Stimulated activated CD4-positive, alpha-beta T cell treated with anti-CD3 and anti-CD28 coated beads, TNF-alpha, amount 100 ng/mL, for 1 hour (primary cell): ENCODE results near the gene KIAA0513.

ENCODE experiments used
- DNase-seq, 3 donors: peaks; one replicate each; pipeline ENCODE4 v3.0.0-alpha.2; 2020; ENCODE audit warnings: low read depth in 3 of 3, low spot score in 1 of 3

KIAA0513 gene

DNA sequence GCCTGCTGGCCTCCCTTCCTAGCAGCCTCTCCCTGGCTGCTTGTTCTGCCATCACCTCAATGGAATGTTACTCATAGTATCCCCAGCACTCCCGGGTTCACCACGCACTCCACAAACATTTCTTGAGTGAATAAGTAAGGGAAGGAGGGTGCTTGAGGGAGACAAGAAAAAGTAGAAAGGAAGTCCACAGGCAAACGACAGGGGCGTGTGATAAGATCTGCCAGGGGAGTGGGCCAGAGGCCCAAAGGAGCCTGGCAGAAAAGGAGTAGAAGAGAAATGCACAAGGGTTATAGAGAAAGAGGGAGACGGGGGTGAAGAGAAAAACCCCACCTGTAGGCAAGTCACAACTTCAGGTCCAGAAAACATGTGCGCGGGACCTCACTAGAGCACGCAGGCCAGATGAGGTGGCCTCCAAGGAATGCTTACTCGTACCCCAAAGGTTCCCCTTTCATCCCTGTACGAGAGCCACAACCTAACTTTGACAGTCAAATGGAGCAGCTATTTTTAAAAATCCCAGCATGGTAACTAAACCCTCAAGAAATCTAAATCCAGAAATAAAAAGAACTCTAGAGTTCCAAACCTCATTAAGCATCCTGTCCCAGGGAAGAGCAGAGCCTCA, 22.9 kb upstream of the KIAA0513 start:
- no peak for DNase-seq

GRCh38 chr16:85005285-85006069, 22.1 kb upstream of the KIAA0513 start:
- no peak for DNase-seq

DNA sequence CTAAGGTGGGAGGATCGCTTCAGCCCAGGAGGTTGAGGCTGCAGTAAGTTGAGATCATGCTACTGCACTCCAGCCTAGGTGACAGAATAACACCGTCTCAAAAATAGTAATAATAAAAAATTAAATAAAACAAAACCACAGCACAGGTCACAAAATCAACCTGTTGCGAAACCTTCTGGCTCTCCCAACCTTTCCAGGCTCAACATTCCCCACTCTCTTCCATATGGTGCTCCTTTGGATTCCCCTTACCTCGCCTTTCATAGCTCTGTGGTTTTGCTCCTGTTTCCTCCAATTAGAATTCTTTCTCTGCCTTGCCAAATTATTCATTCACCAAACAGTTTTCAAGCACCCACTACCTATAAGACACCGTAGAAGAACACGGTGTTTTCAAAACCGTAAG, 21.0 kb upstream of the KIAA0513 start:
- DNase-seq = no peak

DNA sequence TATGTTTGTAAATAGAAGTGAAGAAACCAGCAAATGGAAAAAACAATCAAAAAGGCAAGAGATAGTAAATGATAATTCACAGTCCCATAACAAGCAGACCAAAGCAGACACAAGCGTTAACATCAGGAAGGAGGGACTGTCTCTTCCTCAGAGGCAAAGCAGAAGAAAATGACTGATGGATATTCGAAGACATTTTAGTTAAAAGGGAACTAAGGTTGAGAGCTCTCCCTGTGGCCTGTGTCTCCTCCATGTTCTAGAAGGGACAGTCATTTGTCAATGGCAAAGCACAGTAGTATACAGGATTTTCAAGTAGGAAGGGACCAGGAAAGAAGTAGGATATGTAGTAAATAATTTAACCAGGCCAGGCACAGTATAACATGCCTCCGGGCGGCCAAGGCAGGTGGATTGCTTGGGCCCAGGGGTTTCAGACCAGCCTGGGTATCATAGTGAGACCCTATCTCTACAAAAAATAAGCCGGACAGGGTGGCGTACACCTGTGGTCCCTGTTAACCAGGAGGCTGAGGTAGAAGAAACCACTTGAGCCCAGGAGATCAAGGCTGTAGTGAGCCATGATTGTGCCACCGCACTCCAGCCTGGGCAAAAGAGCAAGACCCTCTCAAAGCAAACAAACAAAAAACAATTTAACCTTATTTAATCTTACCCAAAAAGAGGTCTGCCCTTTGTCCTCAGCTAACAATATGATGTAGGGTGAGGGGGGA, 19.9 kb upstream of the KIAA0513 start:
- no peak for DNase-seq

GRCh38 chr16:85008271-85008670, 19.3 kb upstream of the KIAA0513 start:
- no peak for DNase-seq

DNA sequence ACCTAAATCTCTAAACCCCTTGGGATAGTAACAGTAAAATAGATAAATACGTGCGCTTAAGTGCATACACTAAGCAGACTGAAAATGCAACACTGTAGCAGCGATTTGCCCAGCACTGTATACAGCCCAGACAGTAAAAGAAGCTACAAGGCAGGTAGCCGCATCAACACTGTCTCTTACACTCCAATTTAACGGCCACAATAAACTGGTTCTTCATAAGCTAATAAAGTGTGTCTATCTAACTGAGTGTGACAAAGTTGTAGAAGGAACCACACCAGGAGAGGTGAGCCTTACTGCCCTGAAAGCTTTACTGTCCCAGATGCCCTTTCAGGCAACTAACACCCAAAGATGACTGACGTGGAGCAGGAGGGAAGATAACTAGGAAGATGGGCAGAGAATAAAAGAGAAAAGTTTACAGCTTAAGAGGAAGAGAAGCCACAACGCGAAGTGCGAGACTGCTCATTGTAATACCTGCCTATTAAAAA, 17.1 kb upstream of the KIAA0513 start:
- DNase-seq = no peak

DNA sequence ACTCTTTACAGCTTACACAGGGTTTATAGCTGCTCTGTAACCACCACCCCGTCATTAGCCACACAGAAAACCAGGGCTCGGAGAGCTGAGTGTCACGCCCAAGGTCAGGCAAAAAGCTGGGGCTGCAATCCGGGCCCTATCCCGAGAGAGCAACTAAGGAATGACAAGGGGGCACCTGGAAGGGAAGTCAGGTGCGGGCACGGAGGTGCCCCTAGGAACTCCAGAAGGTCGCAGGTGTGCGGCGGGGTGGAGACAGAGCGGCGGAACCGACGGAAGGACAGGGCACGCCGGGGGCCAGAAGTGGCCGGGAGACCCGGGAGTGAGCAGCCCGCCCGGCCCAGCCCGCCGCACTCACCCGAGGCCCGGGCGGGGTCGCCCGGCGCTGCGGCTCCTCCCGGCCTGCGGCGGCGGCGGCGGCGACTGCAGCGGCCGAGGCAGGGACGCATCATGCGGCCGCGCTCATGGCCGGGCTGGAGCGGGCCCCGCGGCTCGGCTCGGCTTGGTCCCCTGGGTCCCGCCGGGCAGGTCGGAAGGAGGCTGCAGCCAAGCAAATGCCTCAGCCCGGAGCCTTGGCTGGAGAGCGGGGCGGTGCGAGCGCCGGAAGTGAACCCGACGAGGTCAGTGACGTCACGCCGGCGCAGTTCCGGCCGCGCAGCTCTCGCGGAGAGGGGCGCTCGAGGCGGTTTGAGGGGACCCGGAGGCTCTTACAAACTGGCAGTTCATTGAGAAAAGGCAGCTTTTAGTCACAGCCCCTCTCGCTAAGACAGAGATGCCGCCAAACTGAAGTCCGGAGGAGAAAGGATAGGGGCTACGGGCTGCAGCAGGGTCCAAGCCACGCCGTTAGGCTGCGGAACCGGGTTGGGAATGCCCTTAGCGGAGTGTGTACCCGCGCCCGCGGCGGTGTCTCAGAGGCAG, 16.4 kb upstream of the KIAA0513 start, which contains the start of gene ZDHHC7:
Gene ZDHHC7 (minus strand): TSS at position 605 of the 915 bp plus-strand sequence. CDS start 20,917 bp downstream, outside the sequence.
- peak; percentile 53 to 80 (median 71) for DNase-seq

GRCh38 chr16:85011846-85012284, 15.7 kb upstream of the KIAA0513 start:
- DNase-seq = no peak

DNA sequence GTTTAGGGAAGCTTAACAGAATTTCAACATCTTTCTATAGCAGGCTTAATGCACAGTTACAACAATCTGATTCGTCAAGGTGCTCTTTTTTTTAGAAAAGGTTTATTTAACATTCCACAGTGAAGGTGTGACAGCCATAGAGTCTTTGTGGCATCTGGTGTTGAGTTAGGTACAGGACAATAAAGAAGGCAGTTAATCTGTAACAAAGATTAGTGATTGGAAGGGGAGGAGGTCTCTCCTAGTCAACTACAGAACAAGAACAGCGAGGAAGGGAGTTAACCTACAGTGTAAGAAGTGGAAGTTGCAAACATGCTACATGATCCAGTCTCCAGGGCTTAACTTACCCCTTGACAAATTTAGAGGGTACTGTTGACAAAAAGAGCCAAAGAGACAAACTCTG, 13.3 kb upstream of the KIAA0513 start:
- DNase-seq = no peak

DNA sequence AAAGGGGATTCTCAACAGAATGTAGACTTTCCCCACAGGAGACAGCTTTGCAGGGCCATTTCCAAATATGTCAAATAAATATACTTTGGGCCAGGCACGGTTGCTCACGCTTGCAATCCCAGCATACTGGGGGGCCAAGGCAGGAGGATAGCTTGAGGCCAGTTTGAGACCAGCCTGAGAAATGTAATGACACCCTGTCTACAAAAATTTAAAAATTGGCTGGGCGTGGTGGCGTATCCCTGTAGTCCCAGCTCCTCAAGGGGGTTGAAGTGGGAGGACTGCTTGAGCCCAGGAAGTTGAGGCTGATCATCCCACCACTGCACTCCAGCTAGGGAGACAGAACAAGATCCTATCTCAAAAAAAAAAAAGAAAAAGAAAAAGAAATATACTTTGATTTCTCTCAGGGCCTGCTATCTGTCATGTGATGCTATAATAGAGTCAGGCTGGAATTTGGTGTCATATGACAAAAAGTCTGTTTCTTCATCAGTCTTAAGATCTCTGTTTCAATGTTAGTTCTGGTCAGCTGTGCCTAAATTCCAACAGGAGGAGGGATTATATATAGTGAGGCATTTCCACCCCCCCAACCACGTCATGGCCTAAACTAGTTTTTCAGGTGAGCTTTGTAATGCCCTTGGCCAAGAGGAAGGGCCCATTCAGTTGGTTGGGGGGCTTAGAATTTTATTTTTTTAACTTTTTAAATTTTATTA, 12.0 kb upstream of the KIAA0513 start:
- DNase-seq = no peak

DNA sequence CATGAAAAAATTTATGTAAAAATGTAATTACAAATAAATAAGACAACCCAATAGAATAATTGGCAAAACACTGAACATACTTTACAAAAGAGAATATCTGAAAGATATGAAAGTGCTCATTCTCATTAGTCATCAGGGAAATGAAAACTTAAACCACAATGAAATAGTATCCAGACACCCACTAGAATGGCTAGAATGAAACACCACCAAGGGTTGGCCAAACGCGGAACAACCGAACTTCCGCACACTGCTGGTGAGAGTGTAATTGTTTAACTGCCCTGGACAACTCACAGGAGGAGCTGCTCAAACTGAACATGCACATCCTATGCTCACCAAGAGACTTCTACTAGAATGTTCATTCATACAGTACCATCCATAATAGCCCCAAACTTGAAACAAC, 10.4 kb upstream of the KIAA0513 start:
- no peak for DNase-seq

DNA sequence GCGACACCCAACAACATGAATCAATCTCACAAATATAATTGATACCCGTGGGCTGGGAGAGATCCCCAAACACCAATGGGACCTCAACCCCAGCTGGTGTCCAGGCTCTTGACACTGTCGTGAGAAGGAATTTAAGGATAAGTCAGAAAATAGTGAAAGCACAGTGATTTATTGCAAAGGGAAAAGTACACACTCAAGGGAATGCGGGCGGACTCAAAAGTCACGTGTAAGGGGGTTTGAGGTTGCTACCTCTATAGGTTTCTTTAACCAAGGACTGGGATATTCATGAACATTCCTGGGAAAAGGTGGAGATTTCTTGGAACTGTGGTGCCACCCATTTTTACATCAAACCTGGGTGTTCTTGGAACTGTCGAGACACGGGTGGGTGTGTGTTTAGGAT, 10.0 kb upstream of the KIAA0513 start:
- DNase-seq = no peak

DNA sequence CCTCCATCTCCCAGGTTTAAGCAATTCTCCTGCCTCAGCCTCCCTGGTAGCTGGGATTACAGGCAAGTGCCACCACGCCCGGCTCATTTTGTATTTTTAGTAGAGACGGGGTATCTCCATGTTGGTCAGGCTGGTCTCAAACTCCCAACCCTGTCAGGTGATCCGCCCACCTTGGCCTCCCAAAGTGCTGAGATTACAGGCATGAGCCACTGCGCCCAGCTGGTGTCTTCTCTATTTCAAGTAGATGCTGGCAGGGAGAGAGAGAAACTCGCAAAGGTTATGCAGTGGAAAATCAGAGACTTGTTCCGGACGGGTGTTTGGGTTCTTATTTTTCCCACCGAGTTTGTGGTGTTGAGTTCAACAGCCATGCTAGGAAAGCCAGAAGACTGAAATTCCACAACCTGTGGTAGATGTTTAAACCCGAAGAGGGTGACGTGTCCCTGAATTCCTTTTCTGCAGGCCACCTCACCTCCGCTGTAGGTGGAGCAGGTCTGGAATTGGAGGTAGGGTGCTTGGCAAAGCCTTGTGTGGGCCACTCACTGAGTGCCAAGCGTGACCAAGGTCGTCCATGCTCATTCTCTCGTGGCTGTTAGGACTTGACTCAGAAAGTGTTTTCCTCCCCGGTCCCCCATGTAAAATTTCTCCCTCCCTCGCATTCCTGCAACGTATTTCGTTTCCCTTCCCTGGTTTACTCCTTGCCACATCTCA, 8.9 kb upstream of the KIAA0513 start:
- DNase-seq = no peak

GRCh38 chr16:85019659-85020245, 7.8 kb upstream of the KIAA0513 start:
- no peak for DNase-seq

DNA sequence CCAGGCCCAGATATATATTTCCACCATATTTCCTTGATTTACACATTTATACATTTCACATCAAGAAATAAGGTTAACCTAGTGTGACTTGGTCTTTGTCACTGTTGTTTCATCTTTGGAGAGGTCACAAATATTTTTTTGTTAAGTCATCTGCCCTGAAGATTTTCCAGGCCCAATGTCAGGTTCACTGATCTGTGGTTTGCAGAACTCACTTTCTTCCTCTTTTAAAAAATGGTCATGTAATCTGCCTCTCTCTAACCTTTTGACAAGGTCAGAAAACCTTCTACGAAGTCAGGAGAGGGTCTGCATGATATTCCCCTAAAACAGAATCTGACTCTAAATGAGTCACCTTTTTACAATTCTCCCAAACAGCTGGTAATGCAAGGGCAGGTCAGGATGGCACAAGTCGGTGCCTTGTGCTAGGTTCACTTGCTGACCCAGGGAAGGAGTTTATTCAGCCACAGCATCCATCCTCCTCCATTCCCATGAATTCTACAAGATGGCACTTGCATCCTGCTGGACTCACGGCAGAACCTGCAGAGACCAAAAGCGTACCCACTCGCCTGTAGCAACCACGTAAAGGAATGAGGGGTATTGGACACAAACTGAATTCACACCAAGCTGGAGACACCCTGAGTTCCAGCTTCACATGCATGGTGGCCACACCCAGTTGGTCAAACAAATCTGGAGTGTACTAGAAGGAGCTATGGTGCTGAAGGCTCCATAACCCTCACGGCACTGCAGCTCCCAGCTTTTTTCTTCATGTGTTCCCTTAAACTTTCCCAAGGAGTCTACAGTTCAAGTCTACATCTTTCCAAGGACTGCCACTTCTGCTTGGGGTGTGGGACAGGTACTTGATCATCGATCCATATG, 1.6 kb upstream of the KIAA0513 start:
- DNase-seq = no peak

GRCh38 chr16:85026703-85027102, 892 bp upstream of the KIAA0513 start:
- DNase-seq = no peak

DNA sequence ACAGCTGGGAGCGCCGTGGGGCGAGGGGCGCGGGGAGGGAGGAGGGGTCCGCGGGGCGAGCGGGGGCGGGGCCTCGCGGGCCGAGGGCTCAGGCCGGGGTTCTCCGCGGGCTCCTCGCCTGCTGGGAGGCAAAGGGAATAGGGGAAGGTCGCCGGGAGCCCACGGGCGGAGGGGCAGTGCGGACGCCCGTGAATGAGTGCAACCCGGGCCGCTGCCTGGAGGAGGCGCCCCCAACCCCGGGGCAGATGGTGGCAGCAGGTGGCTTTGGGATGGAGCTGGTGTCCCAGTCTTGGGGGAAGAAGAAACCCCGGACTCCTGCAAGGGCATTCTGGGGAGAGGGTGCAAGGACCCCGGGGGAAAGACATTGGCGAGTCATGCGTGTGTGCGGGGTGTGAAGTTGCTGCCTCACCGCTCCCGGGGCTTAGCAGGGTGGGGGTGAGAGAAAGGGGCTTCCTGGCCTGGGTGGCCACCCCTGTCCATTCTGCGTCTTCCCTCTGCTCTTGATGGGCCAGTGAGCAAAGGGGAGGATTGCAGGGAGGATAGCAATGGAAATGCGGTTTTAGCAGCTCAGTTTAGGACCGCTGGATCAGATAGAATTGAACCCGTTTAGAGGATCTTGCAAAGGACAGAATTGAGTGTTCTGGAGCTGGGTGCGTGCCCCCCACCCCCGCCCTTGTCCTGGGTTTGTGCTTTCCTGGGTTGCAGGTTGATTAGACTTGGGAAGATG, 526 bp downstream of the KIAA0513 start:
- no peak for DNase-seq
